GM12878 (cell line): ENCODE measurements around the gene SDK2. TPM values are rescaled to one million over a fixed set of nuclear protein-coding genes. Genes with fewer than 3 reads are reported as not detected.

Source experiments
- ATAC-seq: fragments of 200-7000 bp; cut with Tn5 transposase; 3 replicates; pipeline ENCODE4 v1.9.1; 2020; ENCODE audit warnings: mild to moderate bottlenecking, moderate library complexity
- BruUV-seq: library from RNA; stranded (reverse); fragments of 400-500 nt; replicated peaks from 2 replicates; lab custom pipeline; 2021; lab: Mats Ljungman, UMichigan
- CTCF ChIA-PET: fragments of 300-600 bp; sonication (Branson Sonifier 250); formaldehyde crosslinking; extraction: SDS; loops from one replicate; lab custom pipeline; 2021; ENCODE audit warnings: inconsistent platforms; lab: Yijun Ruan, JAX
- POLR2A ChIA-PET: fragments of 350-600 bp; formaldehyde crosslinking; extraction: SDS; loops from one replicate; lab custom pipeline; 2021; ENCODE audit warnings: inconsistent platforms; lab: Charles Lee
- RAD21 ChIA-PET: fragments of 300-600 bp; sonication (Branson Sonifier 250); formaldehyde crosslinking; loops from one replicate; lab custom pipeline; 2023; ENCODE audit warnings: antibody characterized with exemption; ENCODE audit not compliant: unreplicated experiment; lab: Charles Lee
- SMC1A ChIA-PET: fragments of 300-600 bp; sonication (Branson Sonifier 250); formaldehyde crosslinking; loops from one replicate; lab custom pipeline; 2023; ENCODE audit not compliant: unreplicated experiment, uncharacterized antibody; lab: Charles Lee
- DNase-seq: peaks from one replicate; pipeline ENCODE4 v3.0.0-alpha.2; 2011; ENCODE audit warnings: low read depth, low spot score
- FAIRE-seq: peaks from 3 replicates; lab custom pipeline; 2011; peaks lifted over from hg19 to GRCh38; lab: Jason Lieb, UNC
- H2AFZ ChIP-seq: 2 replicates; pipeline ENCODE4 v1.6.0; 2011; ENCODE audit warnings: low read depth, low read length, control low read depth; ENCODE audit not compliant: control insufficient read depth
- H3K27ac ChIP-seq: 2 replicates; pipeline ENCODE4 v1.5.1; 2011; ENCODE audit warnings: control low read depth; ENCODE audit not compliant: control insufficient read depth, insufficient read depth
- H3K27me3 ChIP-seq, 2 experiments: replicated peaks in 1 of 2; 2 replicates each; pipeline versions ENCODE4 v1.6.0 to v1.6.1; 2011; ENCODE audit warnings: low read length in 1 of 2; ENCODE audit not compliant: control insufficient read depth in 2 of 2, insufficient read depth in 2 of 2
- H3K36me3 ChIP-seq, 2 experiments: 2 replicates each; pipeline ENCODE4 v1.5.1; 2011; ENCODE audit warnings: low read length in 1 of 2; ENCODE audit not compliant: control insufficient read depth in 2 of 2, insufficient read depth in 2 of 2
- H3K4me1 ChIP-seq: 2 replicates; pipeline ENCODE4 v1.6.1; 2011; ENCODE audit warnings: mild to moderate bottlenecking, low read length, moderate library complexity, mixed read lengths; ENCODE audit not compliant: control insufficient read depth, insufficient read depth
- H3K4me2 ChIP-seq: 2 replicates; pipeline ENCODE4 v1.6.0; 2011; ENCODE audit warnings: control low read depth; ENCODE audit not compliant: control insufficient read depth, insufficient read depth
- H3K4me3 ChIP-seq: fragments of 200-600 bp; sonication (generic); 2 replicates; pipeline ENCODE4 v1.5.1; 2016
- H3K79me2 ChIP-seq: 2 replicates; pipeline ENCODE4 v1.6.0; 2011; ENCODE audit warnings: low read length; ENCODE audit not compliant: control insufficient read depth, insufficient read depth
- H3K9ac ChIP-seq: 2 replicates; pipeline ENCODE4 v1.8.0; 2011; ENCODE audit warnings: low read length, control low read depth, mixed read lengths; ENCODE audit not compliant: control insufficient read depth, insufficient read depth
- H3K9me3 ChIP-seq: replicated peaks from 3 replicates; pipeline ENCODE4 v1.5.1; 2011; ENCODE audit warnings: mild to moderate bottlenecking, low read length; ENCODE audit not compliant: control insufficient read depth, insufficient read depth
- H4K20me1 ChIP-seq: 2 replicates; pipeline ENCODE4 v1.6.0; 2011; ENCODE audit not compliant: control insufficient read depth, insufficient read depth
- CBX3 ChIP-seq: fragments of 200-600 bp; sonication (generic); IDR thresholded peaks from 2 replicates; pipeline ENCODE4 v1.6.1; 2016; ENCODE audit warnings: low read depth, borderline replicate concordance
- EGR1 ChIP-seq, 2 experiments: IDR thresholded peaks; 1 replicate in 1 of 2; 2 replicates in 1 of 2; pipeline ENCODE4 v1.6.1; 2011 to 2012; ENCODE audit warnings: low read depth in 2 of 2, low read length in 2 of 2, borderline replicate concordance in 1 of 2, mild to moderate bottlenecking in 1 of 2, moderate library complexity in 1 of 2
- MTA3 ChIP-seq: IDR thresholded peaks from 2 replicates; pipeline ENCODE4 v1.6.1; 2012; ENCODE audit warnings: low read length, inconsistent platforms, borderline replicate concordance
- PAX5 ChIP-seq: IDR thresholded peaks from 2 replicates; pipeline ENCODE4 v1.6.1; 2011; ENCODE audit warnings: low read depth, low read length, borderline replicate concordance
- SMC3 ChIP-seq: IDR thresholded peaks from 2 replicates; pipeline ENCODE4 v1.6.1; 2011; ENCODE audit warnings: low read length, improper control_type of control experiment, borderline replicate concordance
- SREBF1 ChIP-seq: IDR thresholded peaks from 2 replicates; pipeline ENCODE4 v1.6.1; 2012; ENCODE audit warnings: mild to moderate bottlenecking, low read length
- SRF ChIP-seq, 2 experiments: IDR thresholded peaks; 2 replicates each; pipeline ENCODE4 v1.6.1; 2011; ENCODE audit warnings: low read depth in 2 of 2, low read length in 2 of 2, mild to moderate bottlenecking in 1 of 2, moderate library complexity in 1 of 2
- STAT1 ChIP-seq: fragments of 450-650 bp; conservative IDR thresholded peaks from 2 replicates; pipeline ENCODE4 v1.6.1; 2014; ENCODE audit warnings: antibody characterized with exemption, mild to moderate bottlenecking
- WGBS: methylation state at CpG from one replicate; pipeline ENCODE4 v1.1.6; 2016; ENCODE audit warnings: low lambda C conversion rate; ENCODE audit not compliant: insufficient replicate concordance, insufficient coverage; ENCODE audit errors: missing lambda C conversion rate; 5-methylcytosine and 5-hydroxymethylcytosine counted together
- in situ Hi-C: fragments of 300-500 bp; cut with MboI; formaldehyde crosslinking; loops from 9 replicates; pipeline ENCODE4 v1.14.3; 2018; ENCODE audit warnings: mixed read lengths
- intact Hi-C: fragments of 100-400 bp; cut with micrococcal nuclease; formaldehyde crosslinking; loops from one replicate; pipeline ENCODE4 v1.14.2; 2022; ENCODE audit not compliant: unreplicated experiment
- polyA plus RNA-seq, 11 experiments: library from polyadenylated mRNA; depleted of rRNA in 4 of 11; unstranded in 6 of 11; stranded (reverse) in 5 of 11; fragments of >200 nt; fragmentation: Nextera tagmentation in 4 of 11; fragmentation: Illumina TruSeq in 1 of 11; extraction: Ambion mirVana in 4 of 11; extraction: Trizol in 1 of 11; gene quantifications; 1 replicate in 1 of 11; 2 replicates in 10 of 11; pipeline versions ENCODE4 v1.2.1 to v1.2.3, GENCODE V29; 2011 to 2016; ENCODE audit warnings: inconsistent platforms in 2 of 11, missing spikeins in 2 of 11, low read depth in 1 of 11
- total RNA-seq, 4 experiments: library from RNA; depleted of rRNA in 3 of 4; stranded (reverse); fragments of >200 nt in 3 of 4; fragmentation: Illumina TruSeq in 1 of 4; extraction: Trizol in 1 of 4; gene quantifications; 2 replicates each; pipeline versions ENCODE4 v1.2.1 to v1.2.3, GENCODE V29; 2013 to 2021
- TF ChIP-seq, protein P1 (sequence below): fragments of 450-650 bp; IDR thresholded peaks from 2 replicates; pipeline ENCODE4 v1.6.1; 2018; ENCODE audit warnings: borderline replicate concordance, mild to moderate bottlenecking; ENCODE audit not compliant: partially characterized antibody
- TF ChIP-seq, protein P2 (sequence below): fragments of 150-350 bp; IDR thresholded peaks from 2 replicates; pipeline ENCODE4 v1.6.1; 2016; ENCODE audit warnings: low read depth, low read length
- TF ChIP-seq, protein P3 (sequence below): fragments of 450-650 bp; IDR thresholded peaks from 2 replicates; pipeline ENCODE4 v1.6.1; 2016; ENCODE audit warnings: mild to moderate bottlenecking, moderate library complexity, borderline replicate concordance
- TF ChIP-seq, protein P4 (sequence below): fragments of 450-650 bp; IDR thresholded peaks from 2 replicates; pipeline ENCODE4 v1.6.1; 2016; ENCODE audit warnings: mild to moderate bottlenecking

Gene SDK2
- total and polyA plus RNA-seq, 10 of the 15 experiments (the other 5 are each of a cell fraction or from before 2014, with no cell fraction given) = 0.03 to 0.08 (median 0.03) TPM; not detected in 7

DNA sequence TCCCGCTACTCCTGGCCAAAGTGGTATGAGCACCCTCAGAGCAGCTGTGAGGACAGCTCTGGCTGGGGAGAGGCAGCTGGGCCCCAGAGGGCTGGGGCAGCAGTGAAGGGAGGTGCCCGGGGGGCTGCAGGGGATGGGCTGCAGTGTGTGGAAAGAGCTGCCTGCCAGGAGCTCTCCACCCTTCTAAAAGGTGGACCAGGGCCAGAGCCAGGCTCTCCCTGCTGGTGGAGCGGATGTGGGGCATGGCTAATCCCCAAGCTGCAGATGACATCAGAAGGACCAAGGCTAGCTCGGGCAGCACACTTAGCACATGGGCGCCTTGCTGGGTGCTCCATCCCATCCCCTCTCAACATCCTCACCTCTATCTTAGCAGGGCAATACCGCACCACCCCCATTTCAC lies 103.1 kb downstream of the SDK2 start:
- in situ Hi-C loops = no loop called here
- Histone ChIP-seq H3K79me2 (no peaks in the 10 kb centered on the region), H3K9me3 (no peaks in the 10 kb centered on the region), H4K20me1 (no peaks in the 10 kb centered on the region), H3K9ac (no peak overlapping the region), H3K27ac (no peak overlapping the region), H2AFZ (no peak overlapping the region), H3K4me2 (no peak overlapping the region), H3K27me3 (peaks cover 0 to 4% of the 10 kb centered on the region in 2 experiments; a peak in 1 of 4 replicates), H3K4me3 (no peak overlapping the region), H3K36me3 (no peaks in the 10 kb centered on the region), H3K4me1 (no peaks in the 10 kb centered on the region)
- WGBS = 11% methylated on average over 6 of the region's 6 CpGs
- ATAC-seq (no peak), FAIRE-seq (no peak), DNase-seq (no peak)
- ChIA-PET CTCF (interaction anchor here (1.1 kb wide), 1 partner anchor 10 kb away, joined by 3 read pairs; no protein-coding TSS in a partner anchor), POLR2A (no interaction called here), RAD21 (interaction anchor here (0.9 kb wide), 1 partner anchor 289 kb away, joined by 3 read pairs; no protein-coding TSS in a partner anchor), SMC1A (no interaction called here)
- intact Hi-C loops = no loop called here
- no TSS peak for BruUV-seq
- TF ChIP-seq SMC3 = no peak
- TF ChIP-seq, protein P1, sequence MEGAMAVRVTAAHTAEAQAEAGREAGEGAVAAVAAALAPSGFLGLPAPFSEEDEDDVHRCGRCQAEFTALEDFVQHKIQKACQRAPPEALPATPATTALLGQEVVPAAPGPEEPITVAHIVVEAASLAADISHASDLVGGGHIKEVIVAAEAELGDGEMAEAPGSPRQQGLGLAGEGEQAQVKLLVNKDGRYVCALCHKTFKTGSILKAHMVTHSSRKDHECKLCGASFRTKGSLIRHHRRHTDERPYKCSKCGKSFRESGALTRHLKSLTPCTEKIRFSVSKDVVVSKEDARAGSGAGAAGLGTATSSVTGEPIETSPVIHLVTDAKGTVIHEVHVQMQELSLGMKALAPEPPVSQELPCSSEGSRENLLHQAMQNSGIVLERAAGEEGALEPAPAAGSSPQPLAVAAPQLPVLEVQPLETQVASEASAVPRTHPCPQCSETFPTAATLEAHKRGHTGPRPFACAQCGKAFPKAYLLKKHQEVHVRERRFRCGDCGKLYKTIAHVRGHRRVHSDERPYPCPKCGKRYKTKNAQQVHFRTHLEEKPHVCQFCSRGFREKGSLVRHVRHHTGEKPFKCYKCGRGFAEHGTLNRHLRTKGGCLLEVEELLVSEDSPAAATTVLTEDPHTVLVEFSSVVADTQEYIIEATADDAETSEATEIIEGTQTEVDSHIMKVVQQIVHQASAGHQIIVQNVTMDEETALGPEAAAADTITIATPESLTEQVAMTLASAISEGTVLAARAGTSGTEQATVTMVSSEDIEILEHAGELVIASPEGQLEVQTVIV = no peak
- TF ChIP-seq CBX3 = no peak
- TF ChIP-seq SREBF1 = no peak
- TF ChIP-seq, protein P2, sequence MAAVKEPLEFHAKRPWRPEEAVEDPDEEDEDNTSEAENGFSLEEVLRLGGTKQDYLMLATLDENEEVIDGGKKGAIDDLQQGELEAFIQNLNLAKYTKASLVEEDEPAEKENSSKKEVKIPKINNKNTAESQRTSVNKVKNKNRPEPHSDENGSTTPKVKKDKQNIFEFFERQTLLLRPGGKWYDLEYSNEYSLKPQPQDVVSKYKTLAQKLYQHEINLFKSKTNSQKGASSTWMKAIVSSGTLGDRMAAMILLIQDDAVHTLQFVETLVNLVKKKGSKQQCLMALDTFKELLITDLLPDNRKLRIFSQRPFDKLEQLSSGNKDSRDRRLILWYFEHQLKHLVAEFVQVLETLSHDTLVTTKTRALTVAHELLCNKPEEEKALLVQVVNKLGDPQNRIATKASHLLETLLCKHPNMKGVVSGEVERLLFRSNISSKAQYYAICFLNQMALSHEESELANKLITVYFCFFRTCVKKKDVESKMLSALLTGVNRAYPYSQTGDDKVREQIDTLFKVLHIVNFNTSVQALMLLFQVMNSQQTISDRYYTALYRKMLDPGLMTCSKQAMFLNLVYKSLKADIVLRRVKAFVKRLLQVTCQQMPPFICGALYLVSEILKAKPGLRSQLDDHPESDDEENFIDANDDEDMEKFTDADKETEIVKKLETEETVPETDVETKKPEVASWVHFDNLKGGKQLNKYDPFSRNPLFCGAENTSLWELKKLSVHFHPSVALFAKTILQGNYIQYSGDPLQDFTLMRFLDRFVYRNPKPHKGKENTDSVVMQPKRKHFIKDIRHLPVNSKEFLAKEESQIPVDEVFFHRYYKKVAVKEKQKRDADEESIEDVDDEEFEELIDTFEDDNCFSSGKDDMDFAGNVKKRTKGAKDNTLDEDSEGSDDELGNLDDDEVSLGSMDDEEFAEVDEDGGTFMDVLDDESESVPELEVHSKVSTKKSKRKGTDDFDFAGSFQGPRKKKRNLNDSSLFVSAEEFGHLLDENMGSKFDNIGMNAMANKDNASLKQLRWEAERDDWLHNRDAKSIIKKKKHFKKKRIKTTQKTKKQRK = no peak
- TF ChIP-seq PAX5 = no peak
- no peak for TF ChIP-seq SRF (IDR thresholded peaks at IDR 0.05; ENCODE audit: low read depth in 2 of 2, low read length in 2 of 2)
- TF ChIP-seq, protein P3, sequence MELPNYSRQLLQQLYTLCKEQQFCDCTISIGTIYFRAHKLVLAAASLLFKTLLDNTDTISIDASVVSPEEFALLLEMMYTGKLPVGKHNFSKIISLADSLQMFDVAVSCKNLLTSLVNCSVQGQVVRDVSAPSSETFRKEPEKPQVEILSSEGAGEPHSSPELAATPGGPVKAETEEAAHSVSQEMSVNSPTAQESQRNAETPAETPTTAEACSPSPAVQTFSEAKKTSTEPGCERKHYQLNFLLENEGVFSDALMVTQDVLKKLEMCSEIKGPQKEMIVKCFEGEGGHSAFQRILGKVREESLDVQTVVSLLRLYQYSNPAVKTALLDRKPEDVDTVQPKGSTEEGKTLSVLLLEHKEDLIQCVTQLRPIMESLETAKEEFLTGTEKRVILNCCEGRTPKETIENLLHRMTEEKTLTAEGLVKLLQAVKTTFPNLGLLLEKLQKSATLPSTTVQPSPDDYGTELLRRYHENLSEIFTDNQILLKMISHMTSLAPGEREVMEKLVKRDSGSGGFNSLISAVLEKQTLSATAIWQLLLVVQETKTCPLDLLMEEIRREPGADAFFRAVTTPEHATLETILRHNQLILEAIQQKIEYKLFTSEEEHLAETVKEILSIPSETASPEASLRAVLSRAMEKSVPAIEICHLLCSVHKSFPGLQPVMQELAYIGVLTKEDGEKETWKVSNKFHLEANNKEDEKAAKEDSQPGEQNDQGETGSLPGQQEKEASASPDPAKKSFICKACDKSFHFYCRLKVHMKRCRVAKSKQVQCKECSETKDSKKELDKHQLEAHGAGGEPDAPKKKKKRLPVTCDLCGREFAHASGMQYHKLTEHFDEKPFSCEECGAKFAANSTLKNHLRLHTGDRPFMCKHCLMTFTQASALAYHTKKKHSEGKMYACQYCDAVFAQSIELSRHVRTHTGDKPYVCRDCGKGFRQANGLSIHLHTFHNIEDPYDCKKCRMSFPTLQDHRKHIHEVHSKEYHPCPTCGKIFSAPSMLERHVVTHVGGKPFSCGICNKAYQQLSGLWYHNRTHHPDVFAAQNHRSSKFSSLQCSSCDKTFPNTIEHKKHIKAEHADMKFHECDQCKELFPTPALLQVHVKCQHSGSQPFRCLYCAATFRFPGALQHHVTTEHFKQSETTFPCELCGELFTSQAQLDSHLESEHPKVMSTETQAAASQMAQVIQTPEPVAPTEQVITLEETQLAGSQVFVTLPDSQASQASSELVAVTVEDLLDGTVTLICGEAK = no peak
- TF ChIP-seq, protein P4, sequence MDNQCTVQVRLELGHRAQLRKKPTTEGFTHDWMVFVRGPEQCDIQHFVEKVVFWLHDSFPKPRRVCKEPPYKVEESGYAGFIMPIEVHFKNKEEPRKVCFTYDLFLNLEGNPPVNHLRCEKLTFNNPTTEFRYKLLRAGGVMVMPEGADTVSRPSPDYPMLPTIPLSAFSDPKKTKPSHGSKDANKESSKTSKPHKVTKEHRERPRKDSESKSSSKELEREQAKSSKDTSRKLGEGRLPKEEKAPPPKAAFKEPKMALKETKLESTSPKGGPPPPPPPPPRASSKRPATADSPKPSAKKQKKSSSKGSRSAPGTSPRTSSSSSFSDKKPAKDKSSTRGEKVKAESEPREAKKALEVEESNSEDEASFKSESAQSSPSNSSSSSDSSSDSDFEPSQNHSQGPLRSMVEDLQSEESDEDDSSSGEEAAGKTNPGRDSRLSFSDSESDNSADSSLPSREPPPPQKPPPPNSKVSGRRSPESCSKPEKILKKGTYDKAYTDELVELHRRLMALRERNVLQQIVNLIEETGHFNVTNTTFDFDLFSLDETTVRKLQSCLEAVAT = no peak
- no peak for TF ChIP-seq EGR1 (IDR thresholded peaks at IDR 0.05; ENCODE audit: borderline replicate concordance in 1 of 2, low read depth in 2 of 2, low read length in 2 of 2)
- no peak for TF ChIP-seq MTA3
- TF ChIP-seq STAT1 = no peak
